Upper lobe of left lung (tissue), 4 donors: ENCODE data around the gene ATF6.

Experiments used
- CTCF ChIP-seq, 6 experiments: fragments of 450-650 bp in 4 of 6; fragments of 200-600 bp in 2 of 6; sonication (generic) in 2 of 6; IDR thresholded peaks; one replicate each; pipeline ENCODE4 v1.5.1; 2016 to 2019; ENCODE audit warnings: antibody characterized with exemption in 6 of 6
- EP300 ChIP-seq, 4 donors: sonication (generic); formaldehyde crosslinking; IDR thresholded peaks; one replicate each; pipeline ENCODE4 v1.5.1; 2017; ENCODE audit warnings: antibody characterized with exemption in 4 of 4, control low read depth in 2 of 4
- POLR2AphosphoS5 ChIP-seq, 2 donors: sonication (generic); formaldehyde crosslinking; IDR thresholded peaks; one replicate each; pipeline ENCODE4 v1.5.1; 2017; ENCODE audit warnings: antibody characterized with exemption in 2 of 2

- TF ChIP-seq EP300 (IDR thresholded peaks at IDR 0.05), result no peak
- no peak for TF ChIP-seq CTCF (IDR thresholded peaks at IDR 0.05)
- TF ChIP-seq POLR2AphosphoS5 (IDR thresholded peaks at IDR 0.05), result no peak
Observed at GRCh38 chr1:161930064-161930463, 163.9 kb downstream of the ATF6 start.
